Lung (tissue), 12 donors: ENCODE data around the gene PDCD11. TPM values are rescaled to one million over a fixed set of nuclear protein-coding genes. Genes with fewer than 3 reads are reported as not detected.
A peak's percentile ranks its signal among the peaks of the same experiment; 100 is the strongest.

Experiments
- ATAC-seq: fragments of 200-7000 bp; cut with Tn5 transposase; one replicate; pipeline ENCODE4 v1.9.1; 2020; ENCODE audit warnings: moderate number of reproducible peaks; ENCODE audit not compliant: insufficient read depth, low FRiP score
- DNase-seq, 3 donors: peaks; one replicate each; pipeline ENCODE4 v3.0.0-alpha.2; 2013 to 2017
- H3K27ac ChIP-seq, 2 donors: one replicate each; pipeline ENCODE4 v1.5.1; 2013; ENCODE audit warnings: mild to moderate bottlenecking in 2 of 2, moderate library complexity in 2 of 2, control low read depth in 1 of 2, inconsistent platforms in 1 of 2, low read depth in 1 of 2, low read length in 1 of 2
- H3K27me3 ChIP-seq, 3 donors: one replicate each; pipeline ENCODE4 v1.5.1; 2013; ENCODE audit warnings: low read length in 2 of 3; ENCODE audit not compliant: control insufficient read depth in 3 of 3, insufficient read depth in 3 of 3
- H3K36me3 ChIP-seq, 4 donors: one replicate each; pipeline ENCODE4 v1.5.1; 2013; ENCODE audit warnings: low read length in 4 of 4, mild to moderate bottlenecking in 1 of 4, moderate library complexity in 1 of 4; ENCODE audit not compliant: control insufficient read depth in 4 of 4, insufficient read depth in 4 of 4
- H3K4me1 ChIP-seq, 5 donors: one replicate each; pipeline ENCODE4 v1.5.1; 2013; ENCODE audit warnings: low read length in 5 of 5, mild to moderate bottlenecking in 2 of 5, moderate library complexity in 1 of 5; ENCODE audit not compliant: control insufficient read depth in 5 of 5, insufficient read depth in 5 of 5
- H3K4me3 ChIP-seq: one replicate; pipeline ENCODE4 v1.5.1; 2013; ENCODE audit warnings: mild to moderate bottlenecking, control low read depth, moderate library complexity
- H3K9ac ChIP-seq, 2 donors: one replicate each; pipeline ENCODE4 v1.5.1; 2013; ENCODE audit warnings: low read length in 2 of 2, control low read depth in 1 of 2; ENCODE audit not compliant: insufficient read depth in 1 of 2
- H3K9me3 ChIP-seq, 4 donors: one replicate each; pipeline ENCODE4 v1.5.1; 2013; ENCODE audit warnings: low read length in 3 of 4, mild to moderate bottlenecking in 1 of 4, moderate library complexity in 1 of 4; ENCODE audit not compliant: control insufficient read depth in 4 of 4, insufficient read depth in 3 of 4
- WGBS, 2 donors: extraction: QIAGEN DNeasy Blood & Tissue Kit; methylation state at CpG; one replicate each; pipeline ENCODE4 v1.1.7; 2013; 5-methylcytosine and 5-hydroxymethylcytosine counted together
- polyA plus RNA-seq, 2 donors: library from polyadenylated mRNA; stranded (reverse); fragments of 200-250 nt; gene quantifications; one replicate each; pipeline ENCODE4 v1.2.1, GENCODE V29; 2013
- total RNA-seq, 2 donors: library from RNA; depleted of rRNA in 1 of 2; stranded (reverse); fragments of >200 nt in 1 of 2; gene quantifications; one replicate each; pipeline ENCODE4 v1.2.1, GENCODE V29; 2014 to 2021
- TF ChIP-seq, protein P1 (sequence below): IDR thresholded peaks from 2 replicates; pipeline ENCODE4 v1.5.1; 2012; ENCODE audit warnings: mild to moderate bottlenecking; ENCODE audit errors: control extremely low read depth, extremely low read depth
- donor health status: control.
- donor health status: control.
- donor health status: Bipolar disorder and iron deficiency.
- donor health status: healthy.
- donor health status: DM: yes; HTN: yes; CAD: no.

PDCD11 gene
- total and polyA plus RNA-seq, 4 donors = 15.2 to 30.1 (median 20.2) TPM

DNA sequence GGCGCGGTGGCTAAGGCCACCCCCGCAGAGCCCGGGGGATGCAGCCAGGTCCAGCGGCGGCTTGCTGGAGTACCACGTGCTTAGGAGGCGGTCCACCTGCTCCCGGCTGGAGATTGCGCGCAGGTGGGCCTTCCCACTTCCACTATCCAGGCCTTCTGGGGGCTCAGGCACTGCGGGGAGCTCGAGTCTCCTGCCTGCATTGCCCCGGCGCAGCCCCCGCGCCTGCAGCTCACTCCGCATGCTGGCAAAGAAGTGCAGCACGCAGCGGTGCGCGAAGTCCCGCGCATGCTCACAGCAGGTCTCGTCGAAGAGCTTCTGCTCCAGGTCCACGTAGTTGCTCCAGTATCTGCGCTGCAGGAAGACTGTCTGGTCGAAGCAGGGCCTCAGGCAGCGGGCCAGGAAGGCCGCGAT lies 76.8 kb downstream of the PDCD11 start:
- H3K9me3 ChIP-seq = no peaks in the 10 kb centered on the region
- DNase-seq (peak in 1 of 3 donors; percentile 13), ATAC-seq (no peak)
- TF ChIP-seq, protein P1, sequence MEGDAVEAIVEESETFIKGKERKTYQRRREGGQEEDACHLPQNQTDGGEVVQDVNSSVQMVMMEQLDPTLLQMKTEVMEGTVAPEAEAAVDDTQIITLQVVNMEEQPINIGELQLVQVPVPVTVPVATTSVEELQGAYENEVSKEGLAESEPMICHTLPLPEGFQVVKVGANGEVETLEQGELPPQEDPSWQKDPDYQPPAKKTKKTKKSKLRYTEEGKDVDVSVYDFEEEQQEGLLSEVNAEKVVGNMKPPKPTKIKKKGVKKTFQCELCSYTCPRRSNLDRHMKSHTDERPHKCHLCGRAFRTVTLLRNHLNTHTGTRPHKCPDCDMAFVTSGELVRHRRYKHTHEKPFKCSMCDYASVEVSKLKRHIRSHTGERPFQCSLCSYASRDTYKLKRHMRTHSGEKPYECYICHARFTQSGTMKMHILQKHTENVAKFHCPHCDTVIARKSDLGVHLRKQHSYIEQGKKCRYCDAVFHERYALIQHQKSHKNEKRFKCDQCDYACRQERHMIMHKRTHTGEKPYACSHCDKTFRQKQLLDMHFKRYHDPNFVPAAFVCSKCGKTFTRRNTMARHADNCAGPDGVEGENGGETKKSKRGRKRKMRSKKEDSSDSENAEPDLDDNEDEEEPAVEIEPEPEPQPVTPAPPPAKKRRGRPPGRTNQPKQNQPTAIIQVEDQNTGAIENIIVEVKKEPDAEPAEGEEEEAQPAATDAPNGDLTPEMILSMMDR = no peak
- H3K4me1 ChIP-seq = no peaks in the 10 kb centered on the region
- no peak overlapping the region for H3K4me3 ChIP-seq
- 72 to 90% methylated on average over 32 of the region's 32 CpGs for WGBS, 2 donors
- H3K27me3 ChIP-seq = no peaks in the 10 kb centered on the region
- H3K36me3 ChIP-seq = no peaks in the 10 kb centered on the region
- no peak overlapping the region for H3K9ac ChIP-seq
- H3K27ac ChIP-seq = no peak overlapping the region

GRCh38 chr10:103474077-103474476 lies 77.7 kb downstream of the PDCD11 start:
- TF ChIP-seq, protein P1 = no peak
- Histone ChIP-seq H3K9ac (no peak overlapping the region), H3K9me3 (no peaks in the 10 kb centered on the region), H3K27ac (no peak overlapping the region), H3K27me3 (no peaks in the 10 kb centered on the region), H3K4me1 (no peaks in the 10 kb centered on the region), H3K36me3 (no peaks in the 10 kb centered on the region), H3K4me3 (no peak overlapping the region)
- ATAC-seq (no peak), DNase-seq (no peak)
- 91 to 95% methylated on average over 3 of the region's 3 CpGs for WGBS, 2 donors

GRCh38 chr10:103475437-103475836 lies 79.0 kb downstream of the PDCD11 start:
- TF ChIP-seq, protein P1 = no peak
- Histone ChIP-seq H3K4me1 (no peaks in the 10 kb centered on the region), H3K9ac (no peak overlapping the region), H3K4me3 (no peak overlapping the region), H3K27ac (no peak overlapping the region), H3K9me3 (no peaks in the 10 kb centered on the region), H3K36me3 (no peaks in the 10 kb centered on the region), H3K27me3 (no peaks in the 10 kb centered on the region)
- DNase-seq = no peak
- WGBS, 2 donors = 80 to 88% methylated on average over 4 of the region's 4 CpGs
- no peak for ATAC-seq
